Stimulated activated CD4-positive, alpha-beta T cell treated with anti-CD3 and anti-CD28 coated beads, TNF-alpha, amount 100 ng/mL, for 4 hours (primary cell): ENCODE results near the gene ARL9.
"Not testable (repeated sequence)": the region's sequence is repeated elsewhere in the genome, so short reads cannot be mapped to it uniquely, and the experiment has no call there.

Source experiments
- DNase-seq, 3 experiments: peaks; one replicate each; pipeline ENCODE4 v3.0.0-alpha.2; 2020; ENCODE audit warnings: low read depth in 3 of 3

Gene ARL9, protein sequence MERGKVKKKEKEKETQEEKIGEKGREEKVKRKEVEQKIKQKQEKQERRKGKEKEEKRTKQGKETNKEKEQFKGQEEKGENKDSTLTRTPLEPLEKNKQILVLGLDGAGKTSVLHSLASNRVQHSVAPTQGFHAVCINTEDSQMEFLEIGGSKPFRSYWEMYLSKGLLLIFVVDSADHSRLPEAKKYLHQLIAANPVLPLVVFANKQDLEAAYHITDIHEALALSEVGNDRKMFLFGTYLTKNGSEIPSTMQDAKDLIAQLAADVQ

DNA sequence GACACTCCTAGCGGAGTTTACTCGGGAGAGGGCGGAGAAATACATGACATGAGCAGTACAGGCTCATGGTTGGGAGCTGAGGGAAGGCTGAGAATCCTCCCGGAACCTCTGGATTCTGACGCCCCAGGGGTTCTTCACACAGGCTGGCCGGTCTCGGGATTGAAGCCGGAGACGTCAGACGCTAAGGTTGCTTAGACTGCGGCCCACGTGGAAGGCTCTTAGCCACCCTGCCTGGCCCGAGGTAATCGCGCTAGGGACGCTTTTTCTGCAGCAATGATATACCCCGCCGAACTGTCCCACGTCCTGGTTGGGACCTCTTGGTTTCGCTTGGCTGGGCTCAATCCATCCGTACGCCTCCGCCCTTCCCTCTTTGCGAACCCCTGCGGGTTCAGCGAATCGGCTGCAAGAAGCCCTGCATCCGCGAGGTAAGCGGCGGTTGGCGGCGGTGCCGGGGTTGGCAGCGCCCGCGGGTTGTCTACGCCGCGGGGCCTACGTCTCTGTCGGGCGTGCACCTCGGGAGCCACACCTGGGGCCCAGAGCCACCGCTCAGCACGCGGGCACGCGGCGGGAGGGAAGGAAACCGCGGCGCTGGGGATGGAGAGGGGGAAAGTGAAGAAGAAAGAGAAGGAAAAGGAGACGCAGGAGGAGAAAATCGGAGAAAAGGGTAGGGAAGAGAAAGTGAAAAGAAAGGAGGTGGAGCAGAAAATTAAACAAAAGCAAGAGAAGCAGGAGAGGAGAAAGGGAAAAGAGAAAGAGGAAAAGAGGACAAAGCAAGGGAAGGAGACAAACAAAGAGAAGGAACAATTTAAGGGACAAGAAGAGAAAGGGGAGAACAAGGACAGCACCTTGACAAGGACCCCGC lies at the start of gene ARL9:
TSS of gene ARL9 (plus strand) at position 523 of the 862 bp plus-strand sequence. CDS start at position 595, 72 bp downstream.
- peak; percentile 27 to 37 (median 31) for DNase-seq

DNA sequence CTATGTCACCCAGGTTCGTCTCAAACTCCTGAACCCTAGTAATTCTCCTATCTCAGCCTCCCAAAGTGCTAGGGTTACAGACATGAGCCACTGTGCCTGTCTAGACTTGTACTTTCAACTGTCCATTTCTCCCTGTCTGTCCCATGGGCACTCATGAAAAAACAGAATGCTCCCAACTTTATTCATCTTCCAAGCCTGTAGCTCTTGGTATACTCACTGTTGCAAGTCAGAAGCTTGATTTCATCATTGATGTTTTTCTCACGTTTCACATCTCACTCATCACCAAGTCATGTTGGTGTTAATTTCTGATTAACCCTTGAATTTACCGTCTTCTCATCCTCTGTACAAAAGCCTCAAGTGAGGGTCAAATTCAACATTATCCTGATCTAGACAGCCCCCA lies 45.5 kb upstream of the ARL9 start:
- DNase-seq: no peak

DNA sequence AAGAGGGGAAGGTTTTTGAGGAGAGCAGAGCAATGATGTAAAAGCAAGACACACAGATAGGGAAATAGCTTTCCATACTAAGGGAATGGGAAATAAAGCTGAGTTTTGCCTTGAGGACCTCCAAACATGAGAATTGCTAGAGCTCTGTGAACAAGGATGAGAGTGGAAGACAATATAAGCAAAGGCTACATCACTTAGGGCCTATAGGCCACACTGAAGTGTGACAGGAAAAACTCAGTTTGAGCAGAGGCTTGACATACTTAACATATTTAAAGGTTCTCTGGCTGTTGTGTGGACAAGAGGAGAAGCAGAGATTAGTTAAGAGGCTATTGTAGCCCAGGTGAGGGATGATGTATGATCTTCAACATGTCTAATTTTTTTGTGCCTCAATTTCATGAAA lies 43.4 kb upstream of the ARL9 start:
- no peak for DNase-seq

DNA sequence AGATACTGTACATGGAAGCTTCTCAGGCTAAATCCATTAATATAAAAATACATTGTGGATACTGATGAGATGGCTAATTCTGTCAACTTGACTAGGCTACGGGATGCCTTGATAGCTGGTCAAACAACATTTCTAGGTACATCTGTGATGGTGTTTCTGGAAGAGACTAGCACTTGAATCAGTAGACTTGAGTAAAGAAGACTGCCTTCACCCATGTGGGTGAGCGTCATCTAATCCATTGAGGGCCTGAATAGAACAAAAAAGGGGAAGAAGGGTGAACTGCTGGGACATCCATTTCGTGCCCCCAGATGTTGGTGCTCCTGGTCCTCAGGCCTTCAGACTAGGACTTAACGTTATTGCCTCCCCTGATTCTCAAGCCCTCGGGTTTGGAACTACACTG lies 41.9 kb upstream of the ARL9 start:
- no peak for DNase-seq

DNA sequence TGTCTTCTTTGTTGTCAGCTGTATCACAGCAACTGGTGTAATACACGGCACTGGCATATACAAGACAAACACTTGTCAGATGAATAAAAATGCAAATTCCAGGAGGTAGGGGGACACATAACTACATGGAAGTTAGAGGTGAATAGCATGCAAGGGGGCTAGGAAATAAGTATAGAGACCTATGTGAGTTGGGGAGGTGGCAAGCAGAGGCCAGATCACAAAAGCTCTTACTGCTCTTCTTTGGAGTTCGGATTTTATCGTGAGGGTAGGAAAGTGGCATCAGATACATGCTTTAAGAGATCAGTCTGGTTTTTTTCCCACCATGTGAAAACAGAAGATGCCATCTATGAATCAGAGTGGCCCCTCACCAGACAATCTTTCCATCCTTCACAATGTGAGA lies 41.0 kb upstream of the ARL9 start:
- no peak for DNase-seq

DNA sequence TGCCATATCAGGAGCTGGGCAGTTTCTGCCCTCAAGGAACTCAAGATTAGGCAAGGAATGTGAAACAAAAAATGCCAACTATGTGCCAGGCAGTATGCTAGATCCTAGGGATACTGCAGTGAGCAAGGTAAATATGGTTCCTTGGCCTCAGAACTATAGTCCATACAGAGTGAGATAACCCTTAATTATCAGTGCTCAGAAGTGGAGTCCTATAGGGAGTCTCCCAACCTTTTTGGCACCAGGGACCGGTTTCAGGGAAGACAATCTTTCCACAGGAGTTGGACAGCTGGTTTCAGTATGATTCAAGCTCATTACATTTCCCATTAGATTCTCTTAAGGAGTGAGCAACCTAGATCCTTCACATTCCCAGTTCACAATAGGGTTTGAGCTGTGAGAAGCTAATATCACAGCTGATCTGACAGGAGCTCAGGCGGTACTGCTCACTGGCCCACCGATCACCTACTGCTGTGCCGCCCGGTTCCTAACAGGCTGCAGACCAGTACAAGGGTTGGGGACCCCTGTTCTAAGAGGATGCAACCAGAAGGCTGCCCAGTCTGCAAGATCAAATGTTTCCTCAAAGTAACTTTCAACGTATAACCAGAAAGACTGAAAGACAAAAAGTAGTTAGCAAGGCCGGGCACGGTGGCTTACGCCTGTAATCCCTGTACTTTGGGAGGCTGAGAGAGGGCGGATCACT lies 39.8 kb upstream of the ARL9 start:
- no peak for DNase-seq

DNA sequence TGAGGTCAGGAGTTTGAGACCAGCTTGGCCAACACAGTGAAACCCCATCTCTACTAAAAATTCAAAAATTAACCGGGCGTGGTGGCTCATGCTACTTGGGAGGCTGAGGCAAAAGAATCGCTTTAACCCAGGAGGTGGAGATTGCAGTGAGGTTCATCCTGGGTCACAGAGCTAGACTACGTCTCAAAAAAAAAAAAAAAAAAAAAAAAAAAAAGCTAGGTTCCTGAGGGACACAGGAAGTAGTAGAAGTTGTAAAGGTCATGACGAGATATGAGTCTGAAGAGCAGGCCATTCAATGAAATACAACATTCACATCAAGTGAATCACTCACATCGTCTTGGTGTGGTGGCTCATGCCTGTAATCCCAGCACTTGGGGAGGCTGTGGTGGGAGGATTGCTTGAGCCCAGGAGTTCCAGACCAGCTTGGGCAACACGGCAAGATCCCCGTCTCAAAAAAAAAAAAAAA lies 39.3 kb upstream of the ARL9 start:
- not testable (repeated sequence) for DNase-seq

DNA sequence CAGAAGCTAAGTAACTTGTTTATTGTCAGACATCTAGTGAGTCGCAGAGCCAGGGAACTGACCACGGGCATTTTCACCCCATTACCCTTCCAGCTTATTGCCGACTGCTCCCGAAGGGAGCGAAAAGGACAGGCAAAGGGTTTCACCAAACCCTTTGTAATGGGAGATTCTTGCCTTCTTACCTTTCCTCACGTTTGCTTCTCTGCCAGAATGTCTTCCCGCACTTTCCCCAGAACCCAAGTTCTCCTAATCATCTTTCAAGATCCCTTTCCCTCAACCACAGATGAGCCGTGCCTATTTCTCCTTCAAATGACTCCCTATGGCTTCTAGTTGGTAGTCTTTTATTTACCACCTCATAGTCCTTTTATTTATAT lies 38.7 kb upstream of the ARL9 start:
- no peak for DNase-seq

DNA sequence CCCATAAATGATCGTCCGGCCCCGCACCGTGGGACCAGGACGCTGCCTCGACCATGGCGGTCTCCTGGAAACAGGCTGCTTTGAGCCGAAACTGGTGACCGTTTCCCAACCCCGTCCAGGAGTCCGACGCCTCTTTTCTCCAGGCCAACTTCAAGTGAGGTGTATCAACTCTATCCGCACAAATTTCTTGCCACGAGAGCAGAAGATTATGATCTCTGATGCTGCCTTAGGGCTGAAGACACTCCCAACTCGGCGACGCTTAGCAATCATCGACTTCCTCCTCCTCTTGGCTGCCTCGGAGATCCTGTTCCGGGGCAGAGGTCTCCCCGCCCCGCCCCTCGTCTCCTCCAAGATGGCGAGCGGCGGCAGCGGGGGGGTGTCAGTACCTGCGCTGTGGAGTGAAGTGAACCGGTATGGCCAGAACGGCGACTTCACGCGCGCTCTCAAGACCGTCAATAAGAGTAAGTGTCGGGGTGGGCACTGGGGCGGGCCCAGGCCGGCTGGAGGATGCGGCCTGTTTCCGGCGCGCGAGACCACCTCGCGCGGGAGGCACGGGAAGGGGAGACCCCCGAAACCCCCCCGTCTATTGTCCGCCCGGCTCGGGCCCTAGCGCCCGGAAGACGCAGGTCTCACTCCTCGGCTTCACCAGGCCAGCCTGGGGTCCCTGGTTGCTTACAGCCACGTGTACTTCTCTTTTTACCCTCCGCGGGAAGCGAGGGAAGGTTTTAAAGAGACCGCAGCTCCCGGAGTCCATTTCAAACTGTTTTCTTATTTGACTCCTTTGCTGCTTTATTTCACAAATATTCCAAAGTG lies 38.1 kb upstream of the ARL9 start, which contains the start of gene SRP72:
TSS of gene SRP72 (plus strand) at position 334 of the 813 bp plus-strand sequence. CDS start at position 353, 19 bp downstream.
- DNase-seq: peak; percentile 71 to 80 (median 78)

DNA sequence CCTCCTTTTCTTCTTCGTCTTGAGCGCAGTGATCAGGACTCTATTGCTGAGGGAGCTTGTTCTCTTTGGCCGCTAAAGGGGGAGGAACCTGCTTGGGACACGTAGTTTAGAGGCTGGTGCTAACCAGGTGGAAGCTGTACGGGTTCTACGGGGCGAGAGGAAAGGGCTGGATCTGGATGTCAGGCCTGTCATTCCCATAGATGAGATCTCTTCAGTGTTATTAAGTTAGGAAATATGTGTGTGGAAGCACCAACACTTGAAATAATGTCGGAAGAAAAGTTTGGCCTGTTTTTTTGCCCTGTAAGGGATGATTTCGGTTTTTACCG lies 37.5 kb upstream of the ARL9 start:
- DNase-seq: peak in 1 of 3 experiments; percentile 9

DNA sequence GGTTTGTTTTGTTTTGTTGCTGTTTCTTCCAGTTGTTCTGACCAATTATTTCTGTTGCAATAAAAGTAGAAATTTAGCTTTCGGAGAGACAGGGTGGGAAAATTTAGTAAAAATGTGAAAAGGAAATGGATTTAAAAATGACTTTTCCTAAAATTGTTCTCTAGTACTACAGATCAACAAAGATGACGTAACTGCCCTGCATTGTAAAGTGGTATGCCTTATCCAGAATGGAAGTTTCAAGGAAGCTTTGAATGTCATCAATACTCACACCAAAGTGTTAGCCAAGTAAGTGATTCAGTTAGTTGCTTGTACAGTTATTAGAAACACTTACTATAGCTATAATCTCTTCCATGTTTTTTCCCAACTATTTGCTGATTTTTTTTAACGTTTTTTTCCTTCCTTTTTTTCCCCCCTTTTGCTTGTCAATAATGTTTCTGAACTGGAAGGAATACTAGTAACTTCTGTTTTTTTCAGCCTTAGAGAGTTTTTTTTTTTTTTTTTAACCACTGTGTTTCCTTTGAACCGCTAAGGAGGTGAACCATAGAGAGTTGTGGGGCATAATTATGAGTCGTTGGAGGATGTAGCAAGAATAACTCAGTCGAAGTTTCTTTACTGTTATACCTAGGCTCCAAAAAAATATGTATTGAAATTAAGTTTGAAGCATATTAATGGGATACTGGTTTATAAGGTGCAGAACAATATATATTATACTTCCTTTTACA lies 35.9 kb upstream of the ARL9 start:
- no peak for DNase-seq

DNA sequence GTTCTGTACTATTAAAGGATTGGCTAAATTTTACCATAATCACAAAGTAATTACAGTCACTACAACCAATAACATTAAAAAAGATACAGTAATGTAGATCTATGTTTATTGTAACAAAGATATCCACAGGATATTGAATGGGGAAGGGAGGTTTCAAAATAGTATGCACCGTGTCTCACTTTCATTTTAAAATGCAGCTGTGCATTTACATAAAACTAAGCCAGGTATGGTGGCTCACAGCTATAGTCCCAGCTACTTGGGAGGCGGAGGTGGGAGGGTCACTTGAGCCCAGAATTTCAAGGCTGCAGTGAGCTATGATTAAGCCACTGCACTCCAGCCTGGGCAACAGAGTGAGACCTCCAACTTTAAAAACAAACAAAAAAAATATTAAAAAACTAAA lies 29.7 kb upstream of the ARL9 start:
- no peak for DNase-seq

DNA sequence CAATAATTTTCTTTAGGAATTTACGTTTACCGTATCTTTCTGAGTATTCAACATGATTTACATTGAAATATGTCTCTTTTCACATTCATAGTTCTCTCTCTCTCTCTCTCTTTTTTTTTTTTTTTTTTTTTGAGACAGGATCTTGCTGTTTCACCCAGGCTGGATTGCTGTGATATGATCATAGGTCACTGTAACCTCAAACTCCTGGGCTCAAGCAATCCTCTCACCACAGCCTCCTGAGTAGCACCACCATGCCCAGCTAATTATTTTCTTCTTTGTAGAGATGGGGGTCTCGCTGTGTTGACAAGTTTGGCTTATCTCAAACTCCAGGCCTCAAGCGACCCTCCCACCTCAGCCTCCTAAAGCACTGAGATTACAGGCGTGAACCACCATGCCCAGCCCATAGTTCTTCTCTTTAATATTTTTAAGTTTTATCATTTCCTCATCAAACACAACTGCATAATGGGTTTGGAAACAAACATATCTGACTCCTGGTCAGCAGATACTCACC lies 28.3 kb upstream of the ARL9 start:
- no peak for DNase-seq

DNA sequence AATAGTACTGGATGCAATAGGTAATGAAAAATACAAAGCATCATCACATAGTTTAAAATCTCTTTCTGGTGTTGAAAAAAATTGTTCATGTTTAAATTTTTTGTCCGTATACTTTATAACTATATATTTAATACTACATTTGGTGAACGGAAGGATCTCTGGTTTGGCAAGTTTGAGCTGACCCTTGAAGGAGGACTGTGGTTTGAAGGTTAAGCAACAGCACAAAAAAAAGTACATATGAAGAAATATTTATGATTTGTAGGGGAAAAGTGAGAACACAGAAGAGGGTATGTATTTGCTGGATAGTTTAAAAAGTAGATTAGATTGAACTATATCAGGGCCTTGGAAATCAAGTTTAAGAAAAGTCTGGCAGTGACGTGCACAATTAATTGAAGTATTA lies 24.9 kb upstream of the ARL9 start:
- no peak for DNase-seq

DNA sequence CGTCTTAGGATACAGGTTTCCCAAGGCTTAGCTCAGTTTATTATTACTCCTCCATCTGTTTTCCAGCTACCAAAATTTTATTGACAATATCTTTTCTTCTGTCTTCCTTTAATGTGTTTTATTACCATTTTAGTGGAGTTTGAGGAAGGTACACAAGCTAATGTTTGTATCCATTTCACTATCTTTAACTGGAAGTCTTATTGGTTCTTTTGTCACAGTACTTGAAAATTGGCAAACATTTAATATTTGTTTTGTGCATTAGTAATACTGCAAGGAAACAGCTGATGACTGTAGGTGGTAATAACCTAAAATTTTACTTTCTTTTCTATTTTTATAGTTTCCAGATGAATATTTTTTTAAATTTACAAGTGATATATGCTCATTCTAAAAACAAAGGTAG lies 9.3 kb upstream of the ARL9 start:
- no peak for DNase-seq

DNA sequence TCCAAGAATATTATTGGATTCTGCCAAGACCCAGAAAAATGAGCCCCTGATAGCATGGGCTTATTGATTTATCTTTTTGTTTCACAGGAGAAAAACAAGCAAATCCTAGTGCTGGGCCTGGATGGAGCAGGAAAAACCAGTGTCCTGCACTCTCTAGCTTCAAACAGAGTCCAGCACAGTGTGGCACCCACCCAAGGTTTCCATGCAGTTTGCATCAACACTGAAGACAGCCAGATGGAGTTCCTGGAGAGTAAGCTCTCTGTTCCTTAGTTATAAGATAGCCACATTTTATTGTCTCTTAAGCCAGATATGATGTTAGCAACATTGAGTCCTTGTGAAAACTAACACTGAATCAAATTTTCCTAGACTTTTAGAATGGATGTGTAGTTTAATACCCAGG lies 5.5 kb downstream of the ARL9 start:
- DNase-seq: no peak

DNA sequence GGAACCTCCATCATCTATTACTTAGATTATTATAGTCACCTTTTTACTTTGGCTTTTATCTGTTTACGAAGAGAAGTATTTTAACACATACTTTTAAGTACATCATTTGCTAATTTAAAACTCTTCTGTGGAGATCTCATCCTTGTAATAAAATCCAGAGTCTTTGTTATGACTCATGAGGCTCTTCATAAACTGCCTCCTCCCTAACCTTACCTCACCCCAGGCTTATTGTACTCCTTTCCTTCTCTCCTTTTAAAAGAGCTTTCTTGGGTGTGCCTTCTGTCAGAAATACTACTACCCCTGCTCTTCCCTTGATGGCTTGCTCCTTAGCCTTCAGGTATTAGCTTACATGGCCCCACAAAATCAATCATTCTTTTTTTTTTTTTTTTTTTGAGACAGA lies 6.6 kb downstream of the ARL9 start:
- no peak for DNase-seq

DNA sequence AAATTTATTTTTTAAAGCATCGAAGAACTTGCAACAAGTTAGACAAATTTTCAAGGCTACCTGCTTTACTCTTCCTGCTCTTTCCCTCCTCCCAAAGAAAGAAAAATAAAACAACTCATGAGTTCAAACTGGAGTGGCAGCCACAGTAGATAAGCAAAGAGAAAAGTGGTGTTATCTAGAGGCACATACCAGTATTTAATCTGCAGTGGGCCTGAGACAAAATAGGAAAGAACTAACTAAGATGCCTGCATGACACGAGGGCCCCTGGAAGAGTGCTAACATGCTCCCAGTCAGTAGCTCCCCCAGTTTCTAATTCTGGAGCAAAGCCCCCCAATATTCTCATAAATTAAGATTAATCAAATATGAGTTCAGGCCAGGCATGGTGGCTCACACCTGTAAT lies 7.9 kb downstream of the ARL9 start:
- no peak for DNase-seq

DNA sequence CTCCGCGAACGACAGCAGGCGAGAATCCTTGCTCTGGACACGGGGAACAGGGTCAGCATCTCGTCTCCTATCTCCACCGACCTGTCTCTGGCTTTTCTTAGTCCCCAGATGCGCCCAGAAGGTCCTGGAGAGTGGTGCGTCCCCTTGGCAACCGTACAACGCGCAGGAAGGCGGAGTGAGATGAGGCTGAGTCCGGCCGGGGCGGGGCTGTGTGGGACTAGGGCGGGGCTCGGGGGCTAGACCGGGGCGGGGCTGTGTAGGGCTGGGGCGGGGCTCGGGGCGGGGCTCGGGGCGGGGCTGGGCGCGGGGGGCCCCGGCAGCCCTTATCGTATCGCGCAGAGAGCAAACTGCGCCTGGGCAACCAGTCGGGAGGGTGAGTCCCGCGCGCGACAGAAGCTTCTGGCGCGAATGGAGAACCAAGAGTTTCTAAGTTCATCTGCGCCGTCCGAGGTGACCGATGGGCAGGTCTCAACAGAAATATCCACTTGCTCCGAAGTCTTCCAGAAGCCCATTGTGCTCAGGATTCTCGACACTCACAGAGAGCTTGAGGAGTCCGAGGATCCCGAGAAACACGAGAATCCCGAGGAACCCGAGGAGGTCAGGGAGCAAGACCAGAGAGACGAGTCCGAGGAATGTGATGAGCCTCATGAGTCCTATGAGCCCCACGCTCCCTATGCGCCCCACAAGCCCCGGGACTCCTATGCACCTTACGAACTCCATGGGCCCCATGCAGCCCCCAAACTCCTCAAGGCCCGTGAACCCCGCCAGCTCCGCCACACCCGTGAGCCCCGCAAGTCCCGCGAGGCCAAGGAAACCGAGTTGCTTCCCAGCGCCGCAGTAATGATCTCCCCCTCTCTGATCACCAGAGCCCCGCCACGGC lies 24.9 kb downstream of the ARL9 start:
- peak; percentile 69 to 75 (median 71) for DNase-seq
